GM18858 (cell line): ENCODE results near the gene C22orf39.
A peak's percentile ranks its signal among the peaks of the same experiment; 100 is the strongest.
"Not testable (repeated sequence)": the region's sequence is repeated elsewhere in the genome, so short reads cannot be mapped to it uniquely, and the experiment has no call there.

ENCODE experiments used
- ATAC-seq: cut with Tn5 transposase; IDR thresholded peaks from one replicate; pipeline ENCODE4 v1.9.1; 2021; ENCODE audit not compliant: unreplicated experiment

Gene C22orf39

GRCh38 chr22:19455033-19455432, 7.5 kb upstream of the C22orf39 start:
- ATAC-seq, result no peak

- ATAC-seq, result no peak
Measured at GRCh38 chr22:19454156-19454555, 6.6 kb upstream of the C22orf39 start.

- no peak for ATAC-seq
Measured at GRCh38 chr22:19453718-19454117, 6.2 kb upstream of the C22orf39 start.

DNA sequence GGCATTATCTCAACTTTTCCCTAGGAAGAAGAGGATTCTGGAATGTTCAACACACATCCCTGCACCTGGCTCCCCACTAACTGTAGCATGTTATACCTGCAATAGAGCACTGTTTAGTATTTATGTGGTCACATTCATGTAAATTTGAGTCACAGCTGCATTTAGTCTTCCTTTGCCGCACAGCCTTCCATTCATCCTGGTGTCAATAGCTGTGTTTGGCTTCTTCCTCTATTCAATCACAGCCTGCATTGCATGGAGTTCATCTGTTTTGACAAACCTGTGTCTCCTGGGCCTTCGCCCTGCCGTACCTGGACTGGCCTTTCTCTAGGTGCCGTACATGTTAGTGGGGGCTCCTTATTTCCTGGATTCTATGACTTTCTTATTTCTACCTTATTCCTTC, 4.1 kb upstream of the C22orf39 start:
- no peak for ATAC-seq

DNA sequence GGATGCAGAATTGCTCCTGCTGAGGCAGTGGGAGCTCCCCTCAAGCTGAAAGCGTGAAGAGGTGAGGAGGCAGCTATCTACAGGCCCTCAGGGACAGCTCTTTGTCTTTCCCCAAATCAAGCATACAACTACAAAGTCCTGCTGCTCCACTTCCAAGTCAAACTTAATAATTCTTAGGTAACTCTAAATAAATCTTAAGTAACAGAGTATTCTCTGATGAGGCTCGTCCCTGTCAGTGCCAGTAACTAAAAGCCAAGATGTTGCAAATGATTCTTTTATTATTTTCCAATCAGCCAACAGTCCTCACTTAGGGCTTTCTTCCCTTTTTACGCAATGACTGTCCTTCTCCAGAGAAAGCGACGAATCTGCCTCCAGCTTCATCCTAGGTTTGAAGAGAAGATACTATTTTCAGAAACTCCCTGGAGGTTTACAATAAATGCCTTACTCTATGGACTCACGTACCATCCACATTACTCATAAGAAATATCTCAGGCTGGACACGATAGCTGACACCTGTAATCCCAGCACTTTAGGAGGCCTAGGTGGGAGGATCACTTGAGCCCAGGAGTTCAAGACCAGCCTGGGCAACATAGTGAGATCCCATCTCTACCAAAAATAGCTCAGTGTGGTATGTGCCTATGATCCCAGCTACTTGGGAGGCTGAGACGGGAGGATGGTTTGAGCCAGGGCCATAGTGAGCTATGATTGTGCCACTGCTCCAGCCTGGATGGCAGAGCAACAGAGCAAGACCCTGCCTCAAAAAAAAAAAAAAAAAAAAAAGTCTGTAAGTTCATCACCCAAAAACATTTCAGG, 3.1 kb upstream of the C22orf39 start:
- no peak for ATAC-seq

DNA sequence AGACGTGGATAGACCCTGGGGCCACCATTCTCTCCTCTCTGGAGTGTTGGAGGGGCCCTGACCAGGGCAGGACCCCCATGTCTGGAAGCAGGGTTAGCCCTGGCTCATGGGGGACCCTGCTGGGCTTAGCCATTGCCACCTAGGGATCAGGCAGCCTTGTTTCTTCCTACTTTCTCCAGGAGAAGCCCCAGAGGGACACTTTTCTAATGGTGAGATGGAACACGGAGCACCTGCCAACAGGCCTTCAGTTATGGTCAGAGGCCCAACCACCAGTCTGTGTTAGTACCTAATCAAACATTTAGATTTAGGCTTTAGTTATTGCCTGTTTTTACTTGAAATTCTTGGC, 1.9 kb upstream of the C22orf39 start:
- ATAC-seq, result no peak

GRCh38 chr22:19448739-19449421, 1.4 kb upstream of the C22orf39 start:
- no peak for ATAC-seq

DNA sequence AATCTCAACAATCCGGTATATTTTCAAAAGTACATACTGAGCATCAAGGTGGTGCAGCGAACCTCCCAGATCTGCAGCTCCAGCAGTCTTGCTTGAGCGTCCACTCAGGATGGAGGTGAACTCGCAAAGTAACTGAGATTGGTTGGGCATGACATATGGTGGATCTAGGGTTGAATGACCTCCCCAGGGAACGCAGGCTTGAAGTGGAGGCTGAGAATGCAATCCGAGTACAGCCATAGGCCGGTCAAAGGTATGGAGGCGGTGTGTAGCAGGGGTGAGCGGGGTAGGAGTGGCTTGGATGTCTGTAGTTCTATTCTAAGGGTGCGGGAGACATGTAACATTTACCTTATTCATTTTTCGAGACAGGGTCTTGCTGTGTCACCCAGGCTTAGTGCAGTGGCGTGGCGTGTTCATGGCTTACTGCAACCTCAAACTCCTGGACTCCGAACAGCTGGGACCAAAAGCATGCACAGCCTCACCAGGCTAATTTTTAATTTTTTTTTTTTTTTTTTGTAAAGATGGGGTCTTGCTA, 631 bp upstream of the C22orf39 start:
- no peak for ATAC-seq

- ATAC-seq, result no peak
Measured at GRCh38 chr22:19446603-19447329, 745 bp downstream of the C22orf39 start.

- ATAC-seq, result not testable (repeated sequence)
Measured at GRCh38 chr22:19445279-19445982, 2.1 kb downstream of the C22orf39 start.

GRCh38 chr22:19443544-19444211, 3.8 kb downstream of the C22orf39 start:
- no peak for ATAC-seq

DNA sequence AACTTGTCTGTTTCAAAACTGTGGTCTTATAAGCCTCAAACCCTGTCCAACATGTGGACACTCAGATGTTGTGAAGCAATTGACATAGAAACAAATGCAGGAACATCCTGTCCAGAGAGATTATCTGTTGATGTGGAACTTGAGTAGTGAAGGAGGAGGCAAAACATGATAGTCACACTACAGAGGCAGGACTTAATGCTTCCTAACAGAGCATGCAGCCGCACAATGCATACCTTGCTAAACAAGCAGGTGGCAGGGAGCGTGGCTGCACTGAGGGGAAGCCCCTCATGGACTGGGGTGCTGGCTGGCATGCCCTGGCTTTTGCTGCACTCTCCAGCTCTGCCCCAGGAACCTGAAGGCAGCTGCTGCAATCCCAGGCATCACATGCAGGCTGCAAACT, 5.3 kb downstream of the C22orf39 start:
- no peak for ATAC-seq

DNA sequence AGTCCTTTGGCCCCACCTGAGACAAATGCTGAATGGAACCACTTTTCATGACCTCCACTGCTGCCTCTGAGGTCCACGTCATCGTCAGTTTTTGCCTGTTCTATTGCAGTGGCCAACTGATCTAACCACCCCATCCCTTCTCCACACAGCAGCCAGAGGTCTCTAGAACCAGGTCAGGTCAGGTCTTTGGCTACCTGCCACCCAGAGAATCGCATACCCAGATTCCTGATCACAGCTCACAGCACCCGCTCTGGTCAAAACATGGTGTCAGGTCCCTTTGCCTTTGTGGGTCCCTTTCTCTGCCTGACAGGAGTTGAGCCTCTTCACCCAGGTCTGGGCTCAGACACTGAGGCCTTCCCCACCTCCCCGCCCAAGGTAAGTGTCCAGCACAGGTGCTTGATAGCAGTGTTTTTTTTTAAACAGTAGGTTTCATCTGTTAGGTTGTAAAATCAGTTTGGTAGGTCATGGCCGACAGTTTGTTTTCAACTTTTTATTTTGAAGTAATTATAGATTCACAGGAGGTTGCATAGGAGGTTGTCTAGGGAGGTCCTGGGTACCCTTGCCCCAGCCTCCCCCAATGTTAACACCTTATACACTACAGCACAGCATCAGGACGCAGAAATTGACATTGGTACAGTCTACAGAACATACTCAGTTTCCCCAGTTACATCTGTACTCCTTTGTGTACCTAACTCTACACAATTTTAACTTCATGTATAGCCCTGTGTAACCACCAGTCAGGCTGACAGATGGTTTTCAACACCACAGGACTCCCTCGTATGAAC, 6.9 kb downstream of the C22orf39 start:
- ATAC-seq, result no peak

GRCh38 chr22:19438298-19438697, 9.2 kb downstream of the C22orf39 start:
- ATAC-seq, result no peak

DNA sequence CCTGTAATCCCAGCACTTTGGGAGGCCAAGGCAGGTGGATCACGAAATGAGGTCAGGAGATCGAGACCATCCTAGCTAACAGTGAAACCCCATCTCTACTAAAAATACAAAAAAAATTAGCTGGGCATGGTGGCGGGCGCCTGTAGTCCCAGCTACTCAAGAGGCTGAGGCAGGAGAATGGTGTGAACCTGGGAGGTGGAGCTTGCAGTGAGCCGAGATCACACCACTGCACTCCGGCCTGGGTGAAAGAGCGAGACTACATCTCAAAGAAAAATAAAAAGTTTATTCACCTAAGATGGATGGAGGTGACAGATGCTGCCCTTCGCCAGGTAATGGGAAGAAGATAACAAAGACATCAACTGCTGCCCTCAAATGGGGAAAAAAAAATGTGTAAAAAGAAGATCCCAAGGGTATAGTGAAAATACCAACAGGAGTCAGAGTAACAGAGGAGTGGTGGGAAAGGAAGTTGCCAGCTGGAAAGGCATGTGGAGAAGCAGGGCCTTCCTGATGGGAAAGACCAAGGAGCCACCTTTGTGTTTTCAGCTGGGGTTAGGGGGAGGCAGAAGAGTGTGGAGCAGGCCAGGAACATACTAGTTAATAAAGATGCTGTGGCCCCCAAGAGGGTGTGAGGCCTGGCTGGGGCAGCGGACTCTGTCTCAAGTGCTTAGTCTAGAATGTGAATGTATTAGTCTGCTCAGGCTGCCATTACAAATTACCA, 10.9 kb downstream of the C22orf39 start:
- not testable (repeated sequence) for ATAC-seq

- ATAC-seq, result no peak
Measured at GRCh38 chr22:19434829-19435580, 12.5 kb downstream of the C22orf39 start.

DNA sequence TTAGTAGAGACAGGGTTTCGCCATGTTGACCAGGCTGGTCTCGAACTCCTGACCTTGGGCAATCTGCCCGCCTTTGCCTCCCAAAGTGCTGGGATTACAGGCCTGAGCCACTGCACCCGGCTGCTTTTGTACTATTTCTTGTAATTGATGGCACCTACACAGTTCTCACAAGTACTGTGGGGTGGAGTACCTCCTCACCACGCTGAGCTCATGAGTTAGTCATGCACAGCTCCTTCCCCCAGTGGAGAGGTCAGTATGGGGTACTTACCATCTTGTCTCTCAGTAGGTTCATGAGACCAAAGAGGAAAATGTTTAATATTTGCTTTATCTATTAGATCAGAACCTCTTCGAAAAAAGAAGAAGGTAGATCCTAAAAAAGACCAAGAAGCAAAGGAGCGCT, 13.1 kb downstream of the C22orf39 start:
- ATAC-seq, result no peak

DNA sequence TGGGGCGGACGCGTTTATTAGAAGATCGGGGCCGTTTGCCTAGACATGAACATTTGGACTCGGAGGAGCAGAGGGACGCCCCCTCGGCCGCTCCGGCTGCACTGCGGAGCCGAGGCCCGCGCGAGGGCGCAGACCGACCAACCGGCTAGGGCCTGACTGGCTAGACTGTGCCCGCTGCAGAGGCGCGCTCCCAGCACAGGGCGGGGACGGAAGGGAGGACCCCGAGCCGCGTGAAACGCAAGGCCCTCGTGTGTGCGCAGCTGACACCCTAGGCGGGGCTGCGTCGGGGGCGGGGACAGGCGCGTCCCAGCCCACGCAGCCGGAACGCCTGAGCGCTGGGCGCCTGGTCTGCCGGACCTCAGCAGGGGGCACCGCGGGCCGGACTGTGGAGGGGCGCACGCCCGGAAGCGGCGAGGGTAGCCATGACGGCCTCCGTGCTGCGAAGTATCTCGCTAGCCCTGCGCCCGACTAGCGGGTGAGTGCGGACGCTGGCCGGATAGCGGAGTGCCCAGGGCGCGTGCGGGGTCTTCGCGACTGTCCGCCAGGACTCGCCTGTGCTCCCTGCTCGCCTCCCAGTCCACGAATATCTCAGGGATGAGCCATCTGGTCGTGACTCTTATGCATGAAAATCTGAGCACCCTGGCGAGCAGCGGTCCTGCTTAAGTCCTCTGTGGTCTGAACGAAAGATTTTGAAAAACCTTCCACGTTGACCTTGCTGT, 15.2 kb downstream of the C22orf39 start, which contains the start of gene MRPL40:
Gene MRPL40 (plus strand): TSS at position 413 of the 719 bp plus-strand sequence. CDS start 10 bp downstream, at position 423.
- peak; percentile 54 for ATAC-seq
